ENCODE measurements around the gene GFM2.
"Not testable (repeated sequence)": the region's sequence is repeated elsewhere in the genome, so short reads cannot be mapped to it uniquely, and the experiment has no call there.

GFM2 gene

GRCh38 chr5:74685979-74686631, 80.8 kb downstream of the GFM2 start:
- no peaks in the 10 kb centered on the region for H3K9me3 ChIP-seq
- H3K4me3 ChIP-seq (ENCODE audit: low read depth, low read length): peak overlapping the region; percentile 84
- DNase-seq: no peak
- H3K27me3 ChIP-seq: no peaks in the 10 kb centered on the region
- H3K36me3 ChIP-seq: peaks cover 10% of the 10 kb centered on the region
- no peak for TF ChIP-seq CTCF (IDR thresholded peaks at IDR 0.05; ENCODE audit: low read depth, low read length)
- H3K4me1 ChIP-seq: no peaks in the 10 kb centered on the region

GRCh38 chr5:74684900-74685851, 81.7 kb downstream of the GFM2 start, which contains the start of gene HEXB:
HEXB (plus strand) TSS chr5:74685233; CDS start chr5:74685261, 28 bp downstream.
- TF ChIP-seq CTCF (IDR thresholded peaks at IDR 0.05; ENCODE audit: low read depth, low read length): no peak
- DNase-seq: peak; percentile 92
- H3K4me1 ChIP-seq: no peaks in the 10 kb centered on the region
- H3K9me3 ChIP-seq: no peaks in the 10 kb centered on the region
- peaks cover 4% of the 10 kb centered on the region for H3K36me3 ChIP-seq
- H3K4me3 ChIP-seq (ENCODE audit: low read depth, low read length): peak within 1 kb of the TSS; percentile 84
- no peaks in the 10 kb centered on the region for H3K27me3 ChIP-seq

GRCh38 chr5:74679966-74680365, 87.0 kb downstream of the GFM2 start:
- TF ChIP-seq CTCF (IDR thresholded peaks at IDR 0.05; ENCODE audit: low read depth, low read length): no peak
- Histone ChIP-seq H3K27me3 (no peaks in the 10 kb centered on the region), H3K36me3 (no peaks in the 10 kb centered on the region), H3K9me3 (no peaks in the 10 kb centered on the region), H3K4me3 (ENCODE audit: low read depth, low read length) (no peak overlapping the region), H3K4me1 (no peaks in the 10 kb centered on the region)
- DNase-seq: no peak

- not testable (repeated sequence) for H3K4me3 ChIP-seq (ENCODE audit: low read depth, low read length); DNase-seq; H3K27me3 ChIP-seq; H3K36me3 ChIP-seq; H3K9me3 ChIP-seq; H3K4me1 ChIP-seq
Observed at GRCh38 chr5:74679300-74679699, 87.6 kb downstream of the GFM2 start.

- not testable (repeated sequence) for H3K27me3 ChIP-seq; H3K4me1 ChIP-seq; H3K9me3 ChIP-seq; H3K4me3 ChIP-seq (ENCODE audit: low read depth, low read length); H3K36me3 ChIP-seq; DNase-seq
Observed at GRCh38 chr5:74678123-74678522, 88.8 kb downstream of the GFM2 start.

- H3K9me3 ChIP-seq; DNase-seq; H3K4me1 ChIP-seq; H3K4me3 ChIP-seq (ENCODE audit: low read depth, low read length); H3K27me3 ChIP-seq; H3K36me3 ChIP-seq: not testable (repeated sequence)
Observed at GRCh38 chr5:74676466-74676865, 90.5 kb downstream of the GFM2 start.

GRCh38 chr5:74673011-74673790, 93.7 kb downstream of the GFM2 start:
- Histone ChIP-seq H3K36me3 (no peaks in the 10 kb centered on the region), H3K4me1 (no peaks in the 10 kb centered on the region), H3K9me3 (no peaks in the 10 kb centered on the region), H3K27me3 (no peaks in the 10 kb centered on the region), H3K4me3 (ENCODE audit: low read depth, low read length) (no peak overlapping the region)
- peak; percentile 49 for TF ChIP-seq CTCF (IDR thresholded peaks at IDR 0.05; ENCODE audit: low read depth, low read length)
- no peak for DNase-seq

All from BE2C (cell line).